SK-N-SH (cell line): ENCODE data around the gene ARMC3. TPM values are rescaled to one million over a fixed set of nuclear protein-coding genes. Genes with fewer than 3 reads are reported as not detected.

Experiments
- CTCF ChIA-PET: fragments of 300-600, 350-600 bp; formaldehyde crosslinking; extraction: SDS; loops from one replicate; lab custom pipeline; 2021; lab: Yijun Ruan, JAX
- POLR2A ChIA-PET: fragments of 350-600 bp; sonication (Branson Sonifier 250); formaldehyde crosslinking; extraction: SDS; loops from one replicate; lab custom pipeline; 2020; ENCODE audit warnings: antibody characterized with exemption, inconsistent platforms; lab: Yijun Ruan, JAX
- DNase-seq: peaks from one replicate; pipeline ENCODE4 v3.0.0; 2012
- H2AFZ ChIP-seq: fragments of 200-600 bp; sonication (generic); 2 replicates; pipeline ENCODE4 v1.8.1; 2016; ENCODE audit warnings: antibody characterized with exemption, mild to moderate bottlenecking, low read depth
- H3F3A ChIP-seq: fragments of 200-600 bp; sonication (generic); replicated peaks from 2 replicates; pipeline ENCODE3; 2016; ENCODE audit warnings: antibody characterized with exemption, mild to moderate bottlenecking; ENCODE audit not compliant: insufficient read depth
- H3K27ac ChIP-seq, 2 experiments: fragments of 200-500 bp in 1 of 2; fragments of 200-600 bp in 1 of 2; sonication (Bioruptor generic) in 1 of 2; sonication (generic), shearing (Covaris generic) in 1 of 2; 2 replicates each; pipeline versions ENCODE4 v1.5.1 to v1.6.1; 2014 to 2016; ENCODE audit warnings: low read depth in 2 of 2, inconsistent platforms in 1 of 2, low read length in 1 of 2, mild to moderate bottlenecking in 1 of 2, mixed read lengths in 1 of 2
- H3K27me3 ChIP-seq: fragments of 200-600 bp; sonication (generic), shearing (Covaris generic); 2 replicates; pipeline ENCODE4 v1.6.1; 2016; ENCODE audit warnings: mixed run types; ENCODE audit not compliant: insufficient read depth
- H3K36me3 ChIP-seq, 2 experiments: fragments of 200-500 bp in 1 of 2; fragments of 200-600 bp in 1 of 2; sonication (Bioruptor generic) in 1 of 2; sonication (generic) in 1 of 2; replicated peaks in 1 of 2; 2 replicates each; pipeline versions ENCODE3 to v1.5.1; 2014 to 2016; ENCODE audit warnings: low read length in 1 of 2, mild to moderate bottlenecking in 1 of 2; ENCODE audit not compliant: insufficient read depth in 2 of 2, control insufficient read depth in 1 of 2
- H3K4me1 ChIP-seq, 2 experiments: fragments of 200-500 bp in 1 of 2; fragments of 200-600 bp in 1 of 2; sonication (Bioruptor generic) in 1 of 2; sonication (generic), shearing (Covaris generic) in 1 of 2; 2 replicates each; pipeline versions ENCODE4 v1.5.1 to v1.6.1; 2014 to 2016; ENCODE audit warnings: low read depth in 1 of 2, low read length in 1 of 2, mixed run types in 1 of 2; ENCODE audit not compliant: insufficient read depth in 2 of 2, control insufficient read depth in 1 of 2
- H3K4me2 ChIP-seq: fragments of 200-600 bp; sonication (generic), shearing (Covaris generic); 2 replicates; pipeline ENCODE4 v1.6.1; 2017; ENCODE audit warnings: mixed run types
- H3K4me3 ChIP-seq, 2 experiments: fragments of 200-500 bp in 1 of 2; fragments of 200-600 bp in 1 of 2; sonication (Bioruptor generic) in 1 of 2; sonication (generic), shearing (Covaris generic) in 1 of 2; 2 replicates each; pipeline versions ENCODE4 v1.5.1 to v1.8.1; 2014 to 2016; ENCODE audit warnings: low read depth in 2 of 2, inconsistent platforms in 1 of 2, low read length in 1 of 2, mild to moderate bottlenecking in 1 of 2, mixed read lengths in 1 of 2, moderate library complexity in 1 of 2
- H3K79me2 ChIP-seq: fragments of 200-600 bp; sonication (generic); 2 replicates; pipeline ENCODE4 v1.8.1; 2017; ENCODE audit warnings: mild to moderate bottlenecking; ENCODE audit not compliant: insufficient read depth
- H3K9ac ChIP-seq: fragments of 200-600 bp; sonication (generic); 2 replicates; pipeline ENCODE4 v1.6.1; 2017; ENCODE audit warnings: mixed run types
- H3K9me2 ChIP-seq: fragments of 200-600 bp; sonication (generic); 2 replicates; pipeline ENCODE4 v1.6.1; 2017; ENCODE audit warnings: mixed run types
- H3K9me3 ChIP-seq: fragments of 200-600 bp; sonication (generic); 2 replicates; pipeline ENCODE4 v1.6.1; 2017; ENCODE audit warnings: mixed run types, mild to moderate bottlenecking, moderate library complexity
- H4K20me1 ChIP-seq: fragments of 200-600 bp; sonication (generic); 2 replicates; pipeline ENCODE4 v1.6.1; 2017; ENCODE audit warnings: mild to moderate bottlenecking, mixed run types; ENCODE audit not compliant: insufficient read depth
- ELF1 ChIP-seq: IDR thresholded peaks from 2 replicates; pipeline ENCODE4 v1.4.0; 2012
- FOXM1 ChIP-seq: IDR thresholded peaks from 2 replicates; pipeline ENCODE4 v1.4.0; 2012; ENCODE audit warnings: low read depth, mild to moderate bottlenecking
- GABPA ChIP-seq: IDR thresholded peaks from 2 replicates; pipeline ENCODE4 v1.4.0; 2012; ENCODE audit warnings: low read depth, mild to moderate bottlenecking
- MAX ChIP-seq: IDR thresholded peaks from 2 replicates; pipeline ENCODE4 v1.4.0; 2012; ENCODE audit warnings: low read depth
- NFIC ChIP-seq: IDR thresholded peaks from 2 replicates; pipeline ENCODE4 v1.4.0; 2012; ENCODE audit warnings: borderline replicate concordance
- RCOR1 ChIP-seq: fragments of 150-350 bp; IDR thresholded peaks from 2 replicates; pipeline ENCODE4 v1.6.1; 2017; ENCODE audit warnings: antibody characterized with exemption, low read length
- RFX5 ChIP-seq: IDR thresholded peaks from 2 replicates; pipeline ENCODE4 v1.6.1; 2012; ENCODE audit warnings: mild to moderate bottlenecking, improper control_type of control experiment, low read length
- SIN3A ChIP-seq: IDR thresholded peaks from 2 replicates; pipeline ENCODE4 v1.6.1; 2012; ENCODE audit warnings: low read depth, mild to moderate bottlenecking, low read length, moderate library complexity, borderline replicate concordance
- TAF1 ChIP-seq: IDR thresholded peaks from 2 replicates; pipeline ENCODE4 v1.6.1; 2012; ENCODE audit warnings: low read depth, mild to moderate bottlenecking, low read length, moderate library complexity, borderline replicate concordance
- TCF12 ChIP-seq: IDR thresholded peaks from 2 replicates; pipeline ENCODE4 v1.4.0; 2012
- TEAD4 ChIP-seq: IDR thresholded peaks from 2 replicates; pipeline ENCODE4 v1.4.0; 2012; ENCODE audit warnings: mild to moderate bottlenecking, borderline replicate concordance; ENCODE audit not compliant: insufficient read depth
- YY1 ChIP-seq: IDR thresholded peaks from 2 replicates; pipeline ENCODE4 v1.4.0; 2012; ENCODE audit warnings: low read depth, mild to moderate bottlenecking
- WGBS: methylation state at CpG from one replicate; pipeline ENCODE4 v1.1.6; 2017; ENCODE audit warnings: low lambda C conversion rate; 5-methylcytosine and 5-hydroxymethylcytosine counted together
- polyA plus RNA-seq, 3 experiments: library from polyadenylated mRNA; depleted of rRNA; stranded (reverse); fragments of >200 nt; gene quantifications; 2 replicates each; pipeline ENCODE4 v1.2.3, GENCODE V29; 2012
- TF ChIP-seq, protein P1 (sequence below): fragments of 150-350 bp; IDR thresholded peaks from 2 replicates; pipeline ENCODE4 v1.6.1; 2016; ENCODE audit warnings: mild to moderate bottlenecking, low read depth, low read length
- TF ChIP-seq, protein P2 (sequence below): fragments of 200-600 bp; sonication (generic); IDR thresholded peaks from 2 replicates; pipeline ENCODE4 v1.6.1; 2017; ENCODE audit warnings: antibody characterized with exemption, mild to moderate bottlenecking, moderate library complexity

ARMC3 gene
- polyA plus RNA-seq, 1 of the 3 experiments (the other 2 are of a cell fraction) = not detected

- H3K27ac ChIP-seq = no peak overlapping the region
- H2AFZ ChIP-seq = no peak overlapping the region
- no peaks in the 10 kb centered on the region for H3K9me2 ChIP-seq
- no peaks in the 10 kb centered on the region for H3K27me3 ChIP-seq
- H3K4me3 ChIP-seq = no peak overlapping the region
- WGBS = 81% methylated on average over 12 of the region's 12 CpGs
- no peak overlapping the region for H3K4me2 ChIP-seq
- ChIA-PET POLR2A (no interaction called here), CTCF (interaction anchor here (0.6 to 1.6 kb wide), 2 partner anchors 14 to 911 kb away, joined by 3 read pairs; no protein-coding TSS in a partner anchor)
- no peak overlapping the region for H3K9ac ChIP-seq
- H3K9me3 ChIP-seq = no peaks in the 10 kb centered on the region
- H3K79me2 ChIP-seq = no peaks in the 10 kb centered on the region
- no peak for DNase-seq
- H3K36me3 ChIP-seq = no peaks in the 10 kb centered on the region
- H4K20me1 ChIP-seq = no peaks in the 10 kb centered on the region
- TF ChIP-seq TAF1 (no peak), GABPA (no peak), RCOR1 (no peak), MAX (no peak), SIN3A (no peak), RFX5 (no peak), TEAD4 (no peak), FOXM1 (no peak), YY1 (no peak), NFIC (no peak), ELF1 (no peak), TCF12 (no peak)
- TF ChIP-seq, protein P1, sequence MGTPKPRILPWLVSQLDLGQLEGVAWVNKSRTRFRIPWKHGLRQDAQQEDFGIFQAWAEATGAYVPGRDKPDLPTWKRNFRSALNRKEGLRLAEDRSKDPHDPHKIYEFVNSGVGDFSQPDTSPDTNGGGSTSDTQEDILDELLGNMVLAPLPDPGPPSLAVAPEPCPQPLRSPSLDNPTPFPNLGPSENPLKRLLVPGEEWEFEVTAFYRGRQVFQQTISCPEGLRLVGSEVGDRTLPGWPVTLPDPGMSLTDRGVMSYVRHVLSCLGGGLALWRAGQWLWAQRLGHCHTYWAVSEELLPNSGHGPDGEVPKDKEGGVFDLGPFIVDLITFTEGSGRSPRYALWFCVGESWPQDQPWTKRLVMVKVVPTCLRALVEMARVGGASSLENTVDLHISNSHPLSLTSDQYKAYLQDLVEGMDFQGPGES = no peak
- TF ChIP-seq, protein P2, sequence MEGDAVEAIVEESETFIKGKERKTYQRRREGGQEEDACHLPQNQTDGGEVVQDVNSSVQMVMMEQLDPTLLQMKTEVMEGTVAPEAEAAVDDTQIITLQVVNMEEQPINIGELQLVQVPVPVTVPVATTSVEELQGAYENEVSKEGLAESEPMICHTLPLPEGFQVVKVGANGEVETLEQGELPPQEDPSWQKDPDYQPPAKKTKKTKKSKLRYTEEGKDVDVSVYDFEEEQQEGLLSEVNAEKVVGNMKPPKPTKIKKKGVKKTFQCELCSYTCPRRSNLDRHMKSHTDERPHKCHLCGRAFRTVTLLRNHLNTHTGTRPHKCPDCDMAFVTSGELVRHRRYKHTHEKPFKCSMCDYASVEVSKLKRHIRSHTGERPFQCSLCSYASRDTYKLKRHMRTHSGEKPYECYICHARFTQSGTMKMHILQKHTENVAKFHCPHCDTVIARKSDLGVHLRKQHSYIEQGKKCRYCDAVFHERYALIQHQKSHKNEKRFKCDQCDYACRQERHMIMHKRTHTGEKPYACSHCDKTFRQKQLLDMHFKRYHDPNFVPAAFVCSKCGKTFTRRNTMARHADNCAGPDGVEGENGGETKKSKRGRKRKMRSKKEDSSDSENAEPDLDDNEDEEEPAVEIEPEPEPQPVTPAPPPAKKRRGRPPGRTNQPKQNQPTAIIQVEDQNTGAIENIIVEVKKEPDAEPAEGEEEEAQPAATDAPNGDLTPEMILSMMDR = no peak
- TF ChIP-seq, all 33 proteins: peak for 0
- Histone ChIP-seq H3K4me1 (peaks cover 0 to 6% of the 10 kb centered on the region in 2 experiments; a peak in 1 of 4 replicates), H3F3A (no peaks in the 10 kb centered on the region)
These were observed 139.5 kb downstream of the ARMC3 start for GRCh38 chr10:23067337-23067736.
